Endodermal cell (in vitro differentiated cells): Measurements from ENCODE around the gene SYT1. TPM values are rescaled to one million over a fixed set of nuclear protein-coding genes. Genes with fewer than 3 reads are reported as not detected.

Experiments
- DNase-seq: peaks from one replicate; pipeline ENCODE4 v3.0.0-alpha.2; 2017
- H3K27ac ChIP-seq: 2 replicates; pipeline ENCODE4 v1.5.1; 2013; ENCODE audit warnings: mild to moderate bottlenecking, low read depth, low read length, moderate library complexity
- H3K27me3 ChIP-seq: 2 replicates; pipeline ENCODE4 v1.6.1; 2013; ENCODE audit warnings: mild to moderate bottlenecking, low read length, moderate library complexity; ENCODE audit not compliant: insufficient read depth, control insufficient read depth, poor library complexity, severe bottlenecking
- H3K36me3 ChIP-seq: 2 replicates; pipeline ENCODE4 v1.7.0; 2013; ENCODE audit warnings: mild to moderate bottlenecking, low read length, moderate library complexity; ENCODE audit not compliant: control insufficient read depth, insufficient read depth
- H3K4me1 ChIP-seq: one replicate; pipeline ENCODE4 v1.7.0; 2013; ENCODE audit warnings: low read length; ENCODE audit not compliant: control insufficient read depth, insufficient read depth
- H3K4me3 ChIP-seq: 2 replicates; pipeline ENCODE4 v1.5.1; 2013; ENCODE audit warnings: mild to moderate bottlenecking, low read length, moderate library complexity
- H3K9ac ChIP-seq: 2 replicates; pipeline ENCODE4 v1.6.1; 2013; ENCODE audit warnings: mild to moderate bottlenecking, low read length, moderate library complexity; ENCODE audit not compliant: poor library complexity, severe bottlenecking; ENCODE audit errors: extremely low read depth
- H3K9me3 ChIP-seq: 2 replicates; pipeline ENCODE4 v1.6.1; 2013; ENCODE audit warnings: mild to moderate bottlenecking, low read length, moderate library complexity; ENCODE audit not compliant: control insufficient read depth
- H3K27ac Mint-ChIP-seq: 2 replicates; pipeline ENCODE4 v1.8.0; 2020; ENCODE audit warnings: mixed read lengths
- H3K27me3 Mint-ChIP-seq: 2 replicates; pipeline ENCODE4 v1.8.0; 2021; ENCODE audit warnings: mild to moderate bottlenecking, mixed read lengths; ENCODE audit not compliant: insufficient read depth
- H3K36me3 Mint-ChIP-seq: 2 replicates; pipeline ENCODE4 v1.8.0; 2020; ENCODE audit warnings: low read depth, mixed read lengths
- H3K4me1 Mint-ChIP-seq: 2 replicates; pipeline ENCODE4 v1.8.0; 2020; ENCODE audit warnings: mixed read lengths
- H3K4me3 Mint-ChIP-seq: 2 replicates; pipeline ENCODE4 v1.8.0; 2020; ENCODE audit warnings: mild to moderate bottlenecking, moderate library complexity, mixed read lengths
- H3K9me3 Mint-ChIP-seq: 2 replicates; pipeline ENCODE4 v1.8.0; 2020; ENCODE audit warnings: mild to moderate bottlenecking, mixed read lengths
- WGBS, 2 experiments: methylation state at CpG; one replicate each; pipeline versions ENCODE4 v1.1.5 to v1.1.7; 2013; ENCODE audit warnings: missing lambda C conversion rate in 2 of 2, mixed read lengths in 1 of 2; ENCODE audit not compliant: insufficient coverage in 1 of 2, insufficient read length in 1 of 2; 5-methylcytosine and 5-hydroxymethylcytosine counted together
- total RNA-seq, 2 donors: library from RNA; stranded (reverse); fragmentation: NEBNext Ultra II Directional in 1 of 2; extraction: Animal tissue kit (Norgen Biotek cat#: 25700) in 1 of 2; gene quantifications; 2 replicates in 1 of 2; 3 replicates in 1 of 2; pipeline ENCODE4 v1.2.1, GENCODE V29; 2021
- TF ChIP-seq, protein P1 (sequence below): fragments of 200-600 bp; sonication (generic); conservative IDR thresholded peaks from 2 replicates; pipeline ENCODE4 v1.5.0; 2021; ENCODE audit warnings: antibody characterized with exemption, mild to moderate bottlenecking

The SYT1 gene
- total RNA-seq, 2 donors from 2014 or later, result 6.8 to 10.7 TPM

DNA sequence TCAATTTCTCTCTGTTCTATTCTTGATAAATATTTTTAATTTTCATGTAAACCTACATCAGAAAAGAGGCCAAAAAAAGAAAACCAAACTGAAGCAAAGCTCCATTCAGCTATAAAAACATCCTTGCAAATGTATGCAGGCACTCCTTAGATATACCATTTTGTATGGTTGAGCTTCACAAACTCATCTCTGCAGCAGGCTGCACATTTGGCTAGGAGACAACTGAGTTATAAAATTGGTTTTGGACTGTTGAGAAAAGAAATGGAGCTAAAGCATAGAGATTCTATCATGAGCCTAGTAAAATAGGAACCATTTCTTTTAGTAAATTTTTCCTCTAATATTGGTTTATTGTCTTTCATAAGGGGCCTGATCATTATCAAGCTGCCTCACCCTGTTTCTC is 156.4 kb downstream of the SYT1 start:
- Mint-ChIP-seq H3K4me1 (no peaks in the 10 kb centered on the region), H3K27me3 (no peaks in the 10 kb centered on the region), H3K36me3 (no peaks in the 10 kb centered on the region), H3K9me3 (peaks cover 1% of the 10 kb centered on the region), H3K27ac (no peak overlapping the region), H3K4me3 (no peak overlapping the region)
- Histone ChIP-seq H3K4me3 (no peak overlapping the region), H3K36me3 (no peaks in the 10 kb centered on the region), H3K27me3 (no peaks in the 10 kb centered on the region), H3K9ac (no peak overlapping the region), H3K4me1 (peaks cover 3% of the 10 kb centered on the region), H3K9me3 (no peaks in the 10 kb centered on the region), H3K27ac (no peak overlapping the region)
- TF ChIP-seq, protein P1, sequence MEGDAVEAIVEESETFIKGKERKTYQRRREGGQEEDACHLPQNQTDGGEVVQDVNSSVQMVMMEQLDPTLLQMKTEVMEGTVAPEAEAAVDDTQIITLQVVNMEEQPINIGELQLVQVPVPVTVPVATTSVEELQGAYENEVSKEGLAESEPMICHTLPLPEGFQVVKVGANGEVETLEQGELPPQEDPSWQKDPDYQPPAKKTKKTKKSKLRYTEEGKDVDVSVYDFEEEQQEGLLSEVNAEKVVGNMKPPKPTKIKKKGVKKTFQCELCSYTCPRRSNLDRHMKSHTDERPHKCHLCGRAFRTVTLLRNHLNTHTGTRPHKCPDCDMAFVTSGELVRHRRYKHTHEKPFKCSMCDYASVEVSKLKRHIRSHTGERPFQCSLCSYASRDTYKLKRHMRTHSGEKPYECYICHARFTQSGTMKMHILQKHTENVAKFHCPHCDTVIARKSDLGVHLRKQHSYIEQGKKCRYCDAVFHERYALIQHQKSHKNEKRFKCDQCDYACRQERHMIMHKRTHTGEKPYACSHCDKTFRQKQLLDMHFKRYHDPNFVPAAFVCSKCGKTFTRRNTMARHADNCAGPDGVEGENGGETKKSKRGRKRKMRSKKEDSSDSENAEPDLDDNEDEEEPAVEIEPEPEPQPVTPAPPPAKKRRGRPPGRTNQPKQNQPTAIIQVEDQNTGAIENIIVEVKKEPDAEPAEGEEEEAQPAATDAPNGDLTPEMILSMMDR, result no peak
- no peak for DNase-seq

DNA sequence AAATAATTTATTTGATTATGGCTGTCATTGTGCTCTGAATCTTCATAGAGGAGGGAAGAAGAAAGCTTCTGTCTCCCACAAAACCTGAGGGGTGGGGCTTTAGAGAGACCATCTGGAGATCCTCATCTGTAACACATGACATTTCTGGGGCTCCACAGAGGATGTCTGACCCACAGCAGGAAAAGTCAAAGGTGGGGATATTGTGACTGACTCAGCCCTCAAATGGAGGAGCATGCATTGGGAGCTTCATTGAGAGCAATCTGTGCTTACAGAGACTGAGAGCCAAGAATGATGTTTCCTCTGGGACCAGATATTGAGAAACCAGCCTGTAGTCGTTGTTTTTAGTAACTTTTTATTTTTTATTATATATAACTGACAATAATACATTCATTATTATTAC is 158.7 kb downstream of the SYT1 start:
- no CpG with 5 or more reads among the region's 1 CpG for WGBS, 2 experiments

DNA sequence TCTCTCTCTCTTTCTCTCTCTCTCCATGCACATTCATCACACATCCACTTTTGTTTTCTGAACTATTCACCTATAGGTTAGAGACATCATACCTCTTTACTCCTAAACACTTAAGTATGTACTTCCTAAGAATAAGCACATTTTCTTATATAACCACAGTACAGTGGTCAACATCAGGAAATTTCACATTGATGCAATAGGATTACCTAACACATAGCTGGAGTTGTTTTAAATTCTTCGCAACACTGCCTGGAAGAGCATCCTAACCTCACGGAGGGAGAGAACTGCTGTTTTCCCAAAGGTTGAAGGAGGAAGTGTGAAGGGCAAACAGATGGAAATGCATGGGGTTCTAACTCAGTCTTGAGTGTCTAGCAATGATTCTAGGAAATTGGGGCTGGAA is 159.2 kb downstream of the SYT1 start:
- Histone ChIP-seq H3K9me3 (no peaks in the 10 kb centered on the region), H3K36me3 (no peaks in the 10 kb centered on the region), H3K4me3 (no peak overlapping the region), H3K27me3 (no peaks in the 10 kb centered on the region), H3K27ac (no peak overlapping the region), H3K9ac (no peak overlapping the region), H3K4me1 (peaks cover 3% of the 10 kb centered on the region)
- Mint-ChIP-seq H3K4me1 (no peaks in the 10 kb centered on the region), H3K27ac (no peak overlapping the region), H3K9me3 (no peaks in the 10 kb centered on the region), H3K27me3 (no peaks in the 10 kb centered on the region), H3K4me3 (no peak overlapping the region), H3K36me3 (no peaks in the 10 kb centered on the region)
- WGBS, 2 experiments, result 84 to 86% methylated on average over 2 of the region's 2 CpGs
- no peak for DNase-seq
- TF ChIP-seq, protein P1, result no peak

More for the DNA sequence above, 158.7 kb downstream of the SYT1 start:
- DNase-seq, result no peak
- Mint-ChIP-seq H3K4me3 (no peak overlapping the region), H3K36me3 (no peaks in the 10 kb centered on the region), H3K27ac (no peak overlapping the region), H3K27me3 (no peaks in the 10 kb centered on the region), H3K4me1 (no peaks in the 10 kb centered on the region), H3K9me3 (no peaks in the 10 kb centered on the region)
- H3K27me3 ChIP-seq, result no peaks in the 10 kb centered on the region
- peaks cover 3% of the 10 kb centered on the region for H3K4me1 ChIP-seq
- TF ChIP-seq, protein P1, result no peak
- no peak overlapping the region for H3K27ac ChIP-seq
- H3K9me3 ChIP-seq, result no peaks in the 10 kb centered on the region
- H3K9ac ChIP-seq, result no peak overlapping the region
- no peak overlapping the region for H3K4me3 ChIP-seq
- no peaks in the 10 kb centered on the region for H3K36me3 ChIP-seq
